Measurements from ENCODE around the gene PTN.

GRCh38 chr7:137328373-137329120, 15.0 kb downstream of the PTN start:
- no peak for TF ChIP-seq CTCF (IDR thresholded peaks at IDR 0.05)
- TF ChIP-seq POLR2AphosphoS5 (IDR thresholded peaks at IDR 0.05) = no peak
